IPS-11a (cell line): Measurements from ENCODE around the gene SCAMP5.
A peak's percentile ranks its signal among the peaks of the same experiment; 100 is the strongest.

Experiments used
- H3K4me3 ChIP-seq: one replicate; pipeline ENCODE4 v1.5.1; 2013; ENCODE audit warnings: low read depth, low read length, control low read depth

The SCAMP5 gene, protein sequence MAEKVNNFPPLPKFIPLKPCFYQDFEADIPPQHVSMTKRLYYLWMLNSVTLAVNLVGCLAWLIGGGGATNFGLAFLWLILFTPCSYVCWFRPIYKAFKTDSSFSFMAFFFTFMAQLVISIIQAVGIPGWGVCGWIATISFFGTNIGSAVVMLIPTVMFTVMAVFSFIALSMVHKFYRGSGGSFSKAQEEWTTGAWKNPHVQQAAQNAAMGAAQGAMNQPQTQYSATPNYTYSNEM

DNA sequence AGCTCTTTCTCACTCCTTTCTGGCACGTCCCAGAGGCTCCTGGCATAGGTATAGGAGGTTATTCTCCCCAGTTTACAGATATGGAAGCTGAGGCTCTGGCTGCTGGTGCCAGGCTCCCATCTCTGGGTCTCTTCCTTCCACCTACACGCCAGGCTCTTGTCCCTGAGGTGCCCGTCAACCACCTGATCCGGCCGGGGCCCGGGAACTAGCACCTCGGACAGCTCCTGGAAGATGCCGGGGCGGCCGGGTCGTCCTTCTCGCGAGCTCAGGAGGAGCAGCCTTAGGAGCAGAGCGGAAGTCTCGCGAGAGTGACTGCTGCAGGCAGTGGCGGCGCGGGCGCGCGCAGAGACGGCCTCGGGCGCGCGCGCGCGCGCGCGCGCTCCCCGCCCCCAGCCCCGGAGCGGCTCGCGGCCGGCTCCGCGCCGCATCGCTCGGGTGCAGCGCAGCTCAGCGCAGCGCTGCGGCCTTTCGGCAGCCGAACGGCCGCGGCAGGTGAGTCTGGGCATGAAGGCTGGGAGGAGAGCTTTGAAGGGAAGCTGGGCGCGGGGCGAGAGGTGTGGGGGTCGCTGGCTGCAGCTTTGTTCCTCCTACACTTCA lies at the start of gene SCAMP5:
Gene SCAMP5 (plus strand): TSS at position 382 of the 597 bp plus-strand sequence. CDS start 16,277 bp downstream, outside the sequence.
- H3K4me3 ChIP-seq, result peak within 1 kb of the TSS; percentile 81

DNA sequence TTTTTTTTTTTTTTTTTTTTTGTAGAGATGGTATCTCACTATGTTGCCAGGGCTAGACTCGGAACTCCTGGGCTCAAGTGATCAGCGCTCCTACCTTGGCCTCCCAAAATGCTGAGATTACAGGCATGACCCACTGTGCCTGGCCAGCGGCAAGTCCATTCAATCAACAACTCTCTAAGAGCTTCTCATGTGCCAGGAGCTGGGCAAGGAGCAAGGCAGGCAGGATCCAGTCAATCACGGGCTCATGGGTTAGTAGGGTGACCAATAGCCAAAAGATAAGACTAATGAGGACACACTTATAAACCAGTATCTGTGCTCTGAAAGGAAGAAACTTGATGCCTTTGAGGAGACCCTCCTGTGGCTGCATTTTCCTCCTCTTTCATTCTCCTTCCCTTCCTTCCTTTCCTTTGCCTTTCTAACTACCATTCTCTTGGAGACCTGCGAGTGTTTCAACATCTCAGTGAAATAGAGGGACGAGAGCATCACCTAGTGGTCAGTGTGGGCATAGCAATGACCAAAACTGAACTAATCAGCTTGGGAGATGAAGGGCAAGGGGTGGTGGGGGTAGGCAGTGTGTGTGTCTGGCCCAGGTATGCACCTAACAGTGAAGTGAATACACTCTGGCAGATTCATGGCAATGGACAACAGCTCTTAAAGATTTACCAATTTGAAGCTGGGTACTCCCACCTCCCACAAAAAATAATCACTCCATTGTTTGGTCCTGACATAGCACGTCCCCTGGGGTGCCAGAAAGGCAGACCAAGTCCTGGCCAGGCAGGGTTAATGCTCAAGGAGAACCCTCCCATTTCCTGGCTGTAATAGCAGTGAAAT lies 45.1 kb upstream of the SCAMP5 start:
- H3K4me3 ChIP-seq, result no peak overlapping the region

DNA sequence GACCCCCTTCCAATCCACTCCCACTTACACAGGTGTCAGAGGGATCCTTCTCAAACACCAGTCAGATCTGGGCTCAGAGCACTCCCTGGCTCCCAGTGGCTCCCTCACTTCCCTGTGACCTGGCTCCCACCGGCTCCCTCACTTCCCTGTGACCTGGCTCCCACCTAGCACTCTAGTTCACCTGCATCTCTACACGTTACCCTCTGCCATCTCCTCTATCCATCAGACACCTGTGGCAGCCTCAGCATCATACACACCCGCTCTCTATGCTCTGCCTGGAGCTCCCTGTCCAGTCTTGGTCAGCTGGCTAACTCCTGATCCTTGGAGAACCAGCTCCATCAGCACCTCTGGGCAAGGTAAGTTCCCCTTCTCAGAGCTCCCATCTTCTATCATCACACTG lies 44.4 kb upstream of the SCAMP5 start:
- no peak overlapping the region for H3K4me3 ChIP-seq

DNA sequence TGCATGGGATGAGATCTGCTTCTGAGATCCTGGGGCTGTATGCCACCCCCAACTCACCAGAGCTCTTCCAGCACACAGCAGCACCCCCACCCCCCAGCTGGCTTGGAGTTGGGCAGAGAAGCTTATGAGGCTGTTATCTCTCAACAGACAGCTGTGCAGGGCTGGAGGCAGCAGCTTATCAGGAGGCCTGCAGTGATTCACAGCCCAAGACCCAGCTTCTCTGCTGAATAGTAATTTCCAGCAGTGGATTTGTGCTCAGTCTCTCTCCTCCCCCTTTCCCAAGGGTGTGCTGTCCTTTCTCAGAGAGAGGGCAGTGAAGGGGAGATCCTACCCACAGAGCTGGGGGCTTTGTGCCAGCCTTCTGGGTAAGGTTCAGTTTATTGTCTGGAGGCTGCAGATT lies 40.8 kb upstream of the SCAMP5 start:
- no peak overlapping the region for H3K4me3 ChIP-seq

DNA sequence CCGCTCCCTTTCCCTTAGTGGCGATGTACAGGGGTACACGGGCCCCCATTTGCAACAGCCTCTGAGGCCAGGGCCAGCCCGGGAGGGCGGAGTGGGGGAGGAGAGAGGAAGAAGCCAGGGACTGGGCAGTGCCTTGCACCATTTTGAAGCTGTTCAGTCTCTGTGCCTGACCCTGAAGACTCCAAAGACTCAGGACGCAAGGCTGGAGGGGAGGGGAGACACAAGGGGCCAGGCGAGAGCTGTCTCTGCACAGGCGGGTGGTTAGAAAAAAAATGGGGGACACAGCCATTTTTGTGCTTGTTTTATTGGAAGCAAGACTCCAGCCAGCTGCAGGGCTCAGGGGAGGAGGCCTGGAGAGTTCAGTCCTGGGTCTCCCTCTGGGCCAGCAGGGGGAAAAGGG lies 40.3 kb upstream of the SCAMP5 start:
- H3K4me3 ChIP-seq, result no peak overlapping the region

DNA sequence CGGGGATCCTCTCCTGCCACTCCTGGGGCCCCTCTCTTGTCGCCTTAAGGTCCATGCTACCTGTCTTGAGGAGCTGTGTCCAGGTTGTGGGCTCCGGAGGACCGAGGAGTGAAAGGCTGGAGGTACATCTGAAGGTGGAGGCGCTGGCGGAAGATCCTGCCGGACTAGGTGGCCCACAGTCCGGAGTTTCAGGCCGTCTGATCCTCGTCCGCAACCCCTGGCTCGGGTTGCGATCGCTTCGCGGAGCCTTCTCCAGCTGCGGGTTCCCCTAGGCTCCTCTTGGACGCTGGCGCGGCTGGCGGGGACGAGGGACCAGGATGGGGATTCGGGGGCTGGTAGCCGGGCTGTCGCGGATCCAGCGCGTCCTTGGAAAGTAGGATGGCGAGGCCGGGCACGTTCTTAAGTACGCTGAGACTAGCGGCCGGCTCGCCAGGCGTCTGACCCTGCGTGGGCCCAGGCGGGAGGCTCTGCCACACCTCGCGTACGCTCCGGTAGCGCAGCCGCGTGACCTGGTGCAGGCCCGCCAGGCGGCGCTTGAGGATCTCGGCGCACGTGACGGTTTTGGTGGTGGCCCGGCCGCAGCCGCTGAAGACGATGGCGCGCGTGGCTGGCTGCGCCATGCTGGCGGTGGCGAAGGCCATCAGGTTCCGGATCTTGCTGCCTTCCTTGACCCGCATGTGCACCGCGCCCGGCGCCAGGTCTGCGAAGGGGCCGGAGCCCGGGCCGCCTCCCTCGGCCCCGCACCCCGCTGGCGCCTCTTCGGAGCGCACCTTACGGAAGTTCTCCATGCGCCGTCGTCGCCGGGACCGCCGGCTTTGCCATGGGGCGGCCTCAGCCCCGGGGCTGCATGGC lies 39.3 kb upstream of the SCAMP5 start:
- peak overlapping the region; percentile 58 for H3K4me3 ChIP-seq

DNA sequence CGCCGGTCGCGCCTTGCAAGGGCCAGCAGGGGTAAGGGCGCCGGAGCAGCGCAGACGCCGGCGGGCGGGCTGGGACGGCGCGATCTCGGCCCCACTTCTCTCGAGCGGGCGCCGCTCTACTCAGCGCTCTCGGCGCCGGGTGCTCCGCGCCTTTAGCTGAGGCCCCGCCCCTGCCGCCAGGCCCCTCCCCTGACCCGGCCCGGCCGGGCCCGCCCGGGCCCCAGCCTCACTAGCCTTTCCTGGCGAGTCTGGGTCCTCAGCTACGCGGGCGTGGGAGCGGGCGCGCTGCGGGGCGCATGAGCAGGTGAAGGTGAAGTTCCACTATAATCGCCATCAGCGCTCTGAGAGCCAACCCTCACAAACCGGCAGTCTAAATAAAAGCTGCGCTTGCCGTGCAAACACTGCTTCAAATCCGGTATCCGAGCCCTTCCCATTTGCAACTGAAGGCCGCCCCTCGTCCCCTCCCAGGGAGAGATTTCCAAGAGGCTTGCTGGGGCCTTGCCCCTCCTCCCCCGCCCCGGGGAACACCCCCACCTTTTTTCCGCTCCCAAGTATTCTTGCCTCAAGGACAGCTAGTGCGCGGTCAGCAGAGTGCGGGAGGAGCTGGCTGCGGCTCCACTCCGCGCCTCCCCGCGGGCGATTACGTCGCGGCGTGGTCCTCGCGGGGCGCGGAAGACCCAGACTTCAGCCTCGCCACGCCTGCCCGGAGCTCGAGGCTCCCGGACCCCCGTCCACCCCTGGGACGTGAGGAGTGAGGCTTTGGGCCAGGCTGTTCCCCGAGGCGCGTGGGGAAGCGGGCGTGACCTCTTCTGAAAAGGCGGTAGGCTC lies 38.5 kb upstream of the SCAMP5 start, which contains the start of gene RPP25:
Gene RPP25 (minus strand): TSS at position 125 of the 828 bp plus-strand sequence. CDS start 189 bp downstream, outside the sequence.
- H3K4me3 ChIP-seq, result peak within 1 kb of the TSS; percentile 58

DNA sequence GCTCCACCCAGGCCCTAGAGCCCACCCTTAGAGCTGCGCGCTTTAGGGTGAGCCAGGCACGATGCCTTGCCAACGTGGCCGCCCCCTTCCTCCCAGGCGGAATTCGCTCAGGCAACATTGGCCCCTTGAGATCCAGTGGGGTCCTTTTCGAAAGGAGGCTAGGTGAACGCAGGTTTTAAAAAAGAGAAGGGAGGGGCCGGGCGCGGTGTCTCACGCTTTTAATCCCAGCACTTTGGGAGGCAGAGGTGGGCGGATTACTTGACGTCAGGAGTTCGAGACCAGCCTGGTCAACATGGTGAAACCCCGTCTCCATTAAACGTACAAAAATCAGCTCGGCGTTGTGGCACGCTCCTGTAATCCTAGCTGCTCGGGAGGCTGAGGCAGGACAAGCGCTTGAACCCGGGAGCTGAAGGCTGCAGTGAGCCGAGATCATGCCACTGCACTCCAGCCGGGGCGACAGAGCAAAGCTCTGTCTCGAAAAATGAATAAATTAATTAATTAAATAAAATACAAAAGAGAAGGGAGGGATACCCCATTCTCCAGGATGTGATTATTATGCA lies 37.8 kb upstream of the SCAMP5 start:
- peak overlapping the region; percentile 43 for H3K4me3 ChIP-seq

DNA sequence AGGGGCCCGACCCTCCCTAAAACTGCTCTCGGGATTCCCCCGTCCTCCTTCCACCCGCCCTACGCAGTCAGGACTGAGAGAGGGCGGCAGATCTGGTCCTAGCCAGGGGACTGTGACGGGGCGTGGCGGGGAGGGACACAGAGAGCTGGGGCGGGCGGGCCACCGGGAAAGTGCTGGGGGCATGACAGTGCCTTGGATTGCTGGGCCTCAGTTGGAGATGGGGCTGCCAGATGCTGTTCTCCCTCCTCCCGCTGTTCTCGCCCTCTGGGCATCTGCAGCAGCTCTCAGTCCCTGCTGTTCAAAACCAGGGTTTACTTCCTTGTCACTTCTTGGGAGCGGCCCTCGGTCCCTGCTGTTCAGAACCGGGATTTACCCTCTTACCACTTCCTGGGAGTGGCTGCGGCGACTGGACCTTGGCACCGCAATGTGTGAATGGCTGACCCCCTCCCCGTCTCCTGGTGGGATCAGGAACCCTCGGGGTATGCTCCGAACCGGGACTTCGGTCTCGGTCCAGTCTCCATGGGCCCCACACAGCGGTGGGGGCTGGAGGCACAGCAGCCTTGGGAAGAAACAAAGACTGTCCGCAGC lies 36.9 kb upstream of the SCAMP5 start:
- H3K4me3 ChIP-seq, result peak overlapping the region; percentile 37

DNA sequence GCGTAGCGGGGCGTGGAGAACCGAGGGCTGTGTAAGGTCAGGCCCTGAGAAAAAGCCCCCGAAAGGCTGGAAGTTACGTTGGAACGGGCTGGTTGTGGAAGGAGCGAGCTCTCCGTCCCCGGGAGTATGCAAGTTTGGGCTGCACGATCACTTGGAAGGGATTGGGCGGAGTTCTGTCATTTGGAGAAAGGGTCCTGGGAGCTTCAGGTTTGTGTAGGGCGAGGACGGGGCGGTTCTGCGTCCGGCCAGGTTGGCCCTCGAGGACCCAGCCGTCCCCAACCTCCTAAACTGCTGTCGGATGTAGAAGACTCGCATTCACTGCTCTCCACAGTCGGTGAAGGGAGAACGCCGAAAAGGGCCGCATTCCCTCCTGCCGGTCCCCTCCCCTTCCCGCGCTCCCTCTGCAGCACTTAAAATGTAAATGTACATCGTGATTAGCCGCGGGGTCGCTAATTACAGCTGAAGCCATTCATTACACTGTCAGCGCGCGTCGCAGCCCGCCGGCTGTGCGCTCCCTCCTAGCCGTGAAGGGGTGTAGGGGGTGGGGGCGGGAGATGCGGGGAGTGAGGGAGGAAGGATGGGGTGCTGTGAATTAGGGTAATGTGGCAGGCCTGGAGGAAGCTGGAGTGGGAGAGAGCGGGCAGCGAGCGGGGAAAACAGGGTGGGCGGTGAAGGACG lies 36.3 kb upstream of the SCAMP5 start:
- H3K4me3 ChIP-seq, result peak overlapping the region; percentile 37

DNA sequence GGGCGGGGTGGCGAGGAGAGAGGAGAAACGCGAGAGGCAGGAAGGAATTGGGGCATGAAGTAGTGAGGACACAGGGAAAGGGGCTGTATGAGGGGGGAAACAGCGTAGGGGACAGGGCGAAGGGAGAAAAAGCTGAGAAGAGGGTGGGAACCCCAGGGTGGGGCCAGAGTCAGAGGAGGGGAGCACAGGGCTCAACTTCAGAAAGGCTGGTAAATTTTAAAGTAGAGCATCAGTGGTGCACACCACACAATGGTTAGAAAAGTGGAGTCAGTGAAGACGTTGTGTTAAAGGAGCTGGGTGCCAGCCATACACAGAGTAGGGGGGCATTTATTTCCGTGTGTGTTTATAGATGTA lies 35.8 kb upstream of the SCAMP5 start:
- no peak overlapping the region for H3K4me3 ChIP-seq

DNA sequence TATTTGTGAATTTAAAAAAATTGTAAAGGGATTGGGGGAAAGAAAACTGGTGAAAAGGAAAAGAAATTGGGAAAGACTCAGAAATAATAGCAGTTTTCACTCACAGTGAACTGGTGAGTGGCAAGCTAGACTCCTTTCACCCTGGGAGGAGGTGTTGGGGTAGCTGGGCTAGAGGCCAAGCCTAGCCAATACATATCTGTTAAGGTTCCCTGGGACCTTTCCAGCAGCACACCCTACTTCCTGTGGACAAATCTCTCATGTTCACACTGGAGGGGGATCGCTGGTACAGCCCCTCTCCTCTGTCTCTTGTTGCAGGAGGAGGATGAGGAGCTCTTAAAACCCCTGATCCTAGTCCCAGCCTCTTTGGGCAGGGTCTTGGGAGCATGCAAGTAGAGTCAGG lies 35.1 kb upstream of the SCAMP5 start:
- no peak overlapping the region for H3K4me3 ChIP-seq

DNA sequence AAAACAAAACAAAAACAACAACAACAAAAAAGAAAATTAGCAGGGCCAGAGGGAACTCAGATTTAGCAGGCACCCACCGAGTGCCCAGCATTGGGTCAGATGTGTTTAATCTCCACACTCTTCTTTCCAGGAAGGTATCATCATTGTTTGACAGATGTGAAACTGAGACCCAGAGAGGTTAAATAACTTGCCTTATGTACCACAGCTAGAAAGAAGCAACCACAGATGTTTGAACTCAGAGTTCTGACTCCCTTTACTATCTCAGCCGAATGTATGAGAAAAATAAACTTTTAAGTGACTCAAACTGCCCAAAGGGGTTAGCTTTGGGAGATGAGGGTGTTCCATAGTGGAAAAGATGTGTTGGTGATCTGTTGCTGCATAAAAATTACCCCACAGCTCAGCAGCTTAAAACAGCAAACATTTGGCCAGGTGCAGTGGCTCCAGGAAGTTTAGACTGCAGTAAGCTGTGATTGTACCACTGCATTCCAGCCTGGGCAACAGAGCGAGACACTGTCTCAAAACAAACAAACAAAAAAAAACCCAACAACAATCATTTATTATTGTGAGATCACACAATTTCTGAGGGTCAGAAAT lies 34.3 kb upstream of the SCAMP5 start:
- no peak overlapping the region for H3K4me3 ChIP-seq

DNA sequence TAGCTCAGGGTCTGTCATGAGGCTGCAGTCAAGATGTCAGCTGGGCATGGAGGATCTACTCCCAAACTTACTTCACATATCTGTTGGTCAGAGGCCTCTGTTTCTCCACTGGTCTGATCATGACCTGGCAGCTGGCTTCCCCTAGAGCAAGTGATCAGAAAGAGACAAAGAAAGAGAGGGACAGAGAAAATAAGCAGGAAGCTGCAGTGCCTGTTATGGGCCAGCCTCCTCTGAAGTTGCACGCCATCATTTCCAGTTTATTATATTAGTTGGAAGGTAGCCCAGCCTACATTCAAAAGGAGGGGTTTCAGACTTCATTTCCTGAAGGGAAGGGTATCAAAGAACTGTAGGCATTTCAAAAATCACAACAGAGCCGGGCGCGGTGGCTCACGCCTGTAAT lies 33.7 kb upstream of the SCAMP5 start:
- H3K4me3 ChIP-seq, result no peak overlapping the region

DNA sequence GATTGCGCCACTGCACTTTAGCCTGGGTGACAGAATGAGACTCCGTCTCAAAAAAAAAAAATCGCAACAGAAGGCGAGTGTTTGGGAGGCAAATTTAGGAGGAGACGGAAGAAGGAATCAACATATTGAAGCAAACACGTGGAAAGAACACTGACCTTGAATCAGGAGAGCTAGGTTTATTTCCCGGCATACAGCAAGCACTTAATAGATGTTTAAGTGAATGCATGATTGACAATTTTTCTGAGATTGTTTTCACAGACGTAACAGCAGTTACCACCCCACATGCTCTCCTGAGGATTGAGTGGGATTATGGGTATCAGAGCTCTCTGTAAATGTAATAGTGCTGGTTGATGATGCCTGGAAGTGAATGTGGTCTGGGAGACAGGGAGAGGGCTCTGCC lies 33.1 kb upstream of the SCAMP5 start:
- H3K4me3 ChIP-seq, result no peak overlapping the region

DNA sequence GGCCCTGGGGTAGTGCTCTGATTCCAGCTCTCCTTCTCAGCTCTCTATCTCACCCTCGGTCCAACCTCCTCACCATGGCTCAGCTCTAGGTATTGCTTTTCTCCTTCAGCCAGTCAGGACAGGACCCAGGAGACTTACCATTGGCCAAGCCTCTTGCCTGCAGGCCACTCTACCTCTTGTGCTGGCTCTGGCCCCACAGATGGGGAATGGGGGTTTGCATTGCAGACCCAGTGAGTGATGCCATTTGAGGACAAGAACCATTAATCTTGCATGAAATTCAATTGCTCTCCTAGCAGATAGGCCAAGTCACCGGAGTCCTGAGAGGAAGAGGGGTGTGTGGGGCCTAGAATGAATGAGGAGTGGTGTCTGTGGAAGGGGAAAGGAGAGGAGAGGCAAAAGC lies 32.7 kb upstream of the SCAMP5 start:
- H3K4me3 ChIP-seq, result no peak overlapping the region

DNA sequence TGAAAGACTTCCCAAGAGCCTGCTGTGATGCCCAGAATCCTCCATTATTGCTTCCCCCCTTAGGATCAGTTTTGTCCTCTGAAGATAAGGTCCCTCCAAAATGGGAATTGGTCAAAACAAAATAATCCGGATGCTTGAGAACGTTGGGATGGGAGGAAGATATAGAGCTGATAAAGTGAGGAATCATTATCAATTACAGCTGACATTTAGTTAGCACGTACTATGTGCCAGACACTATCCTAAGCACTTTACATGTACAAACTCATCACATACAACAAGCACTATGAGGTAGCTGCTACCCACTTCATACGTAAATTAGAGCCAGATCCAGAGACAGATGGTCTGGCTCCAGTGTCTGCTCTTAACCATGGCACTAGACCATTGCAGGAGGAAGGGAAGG lies 32.1 kb upstream of the SCAMP5 start:
- H3K4me3 ChIP-seq, result no peak overlapping the region

DNA sequence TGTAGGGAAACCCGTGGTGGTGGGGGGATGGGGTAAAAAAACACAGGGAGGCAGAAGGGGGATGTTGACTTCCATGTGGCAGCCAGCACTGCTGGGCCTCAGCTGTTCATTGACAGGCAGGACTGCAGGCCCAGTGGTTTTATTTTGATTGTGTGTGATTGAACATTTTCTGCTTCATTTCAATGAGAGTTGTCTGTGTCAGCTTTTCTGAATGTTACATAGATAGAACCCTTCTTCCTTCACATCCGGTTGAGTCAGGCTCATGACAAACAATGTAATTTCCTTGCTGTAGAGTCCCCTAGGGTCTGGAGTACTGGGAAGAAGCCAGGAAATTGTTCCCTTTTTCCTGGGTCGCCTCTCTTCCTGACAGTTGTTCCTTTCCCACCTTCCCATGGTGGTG lies 30.6 kb upstream of the SCAMP5 start:
- no peak overlapping the region for H3K4me3 ChIP-seq

DNA sequence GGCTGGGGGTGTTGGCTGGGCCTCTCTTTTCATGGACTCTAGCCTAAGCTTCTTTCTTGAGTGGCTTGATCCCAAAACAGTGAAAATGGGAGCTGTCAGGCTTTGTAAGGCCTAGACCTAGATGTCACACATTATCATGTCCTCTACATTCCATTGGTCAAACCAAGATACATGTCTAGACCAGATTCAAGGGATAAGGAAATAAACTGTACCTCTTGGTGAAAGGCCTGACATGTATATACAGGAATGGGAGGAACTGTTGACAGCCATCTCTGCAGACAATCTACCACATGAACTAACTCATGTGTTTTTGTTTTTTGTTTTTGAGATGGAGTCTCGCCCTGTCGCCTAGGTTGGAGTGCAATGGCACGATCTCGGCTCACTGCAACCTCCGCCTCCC lies 27.7 kb upstream of the SCAMP5 start:
- no peak overlapping the region for H3K4me3 ChIP-seq
